ENCODE measurements around the gene KCNMB3. TPM values are rescaled to one million over a fixed set of nuclear protein-coding genes. Genes with fewer than 3 reads are reported as not detected.
"Not testable (repeated sequence)": the region's sequence is repeated elsewhere in the genome, so short reads cannot be mapped to it uniquely, and the experiment has no call there.

KCNMB3 gene
- total RNA-seq, 2 donors from 2014 or later: 0.46 to 0.89 TPM

GRCh38 chr3:179257742-179258141, 6.8 kb upstream of the KCNMB3 start:
- H3K27me3 Mint-ChIP-seq (ENCODE audit: low read depth): peaks cover 15% of the 10 kb centered on the region
- not testable (repeated sequence) for H3K27ac Mint-ChIP-seq; H3K9me3 Mint-ChIP-seq; ATAC-seq (replicated peaks in 1 of 2); H3K4me3 Mint-ChIP-seq; DNase-seq; H3K36me3 Mint-ChIP-seq (ENCODE audit: insufficient read depth in 2 of 2)
- H3K4me1 Mint-ChIP-seq (ENCODE audit: low read depth): peaks cover 21% of the 10 kb centered on the region

GRCh38 chr3:179256813-179257212, 5.9 kb upstream of the KCNMB3 start:
- H3K27me3 Mint-ChIP-seq (ENCODE audit: low read depth): peaks cover 15% of the 10 kb centered on the region
- H3K9me3 Mint-ChIP-seq: peaks cover 0 to 4% of the 10 kb centered on the region in 2 donors
- ATAC-seq (replicated peaks in 1 of 2) (no peak), DNase-seq (no peak)
- no peak overlapping the region for H3K27ac Mint-ChIP-seq
- H3K4me3 Mint-ChIP-seq: no peak overlapping the region
- H3K36me3 Mint-ChIP-seq (ENCODE audit: insufficient read depth in 2 of 2): peaks cover 0 to 2% of the 10 kb centered on the region in 2 donors
- peaks cover 21% of the 10 kb centered on the region for H3K4me1 Mint-ChIP-seq (ENCODE audit: low read depth)

- Mint-ChIP-seq H3K9me3 (no peaks in the 10 kb centered on the region), H3K4me3 (no peak overlapping the region), H3K27me3 (ENCODE audit: low read depth) (no peaks in the 10 kb centered on the region), H3K27ac (no peak overlapping the region), H3K4me1 (ENCODE audit: low read depth) (no peaks in the 10 kb centered on the region), H3K36me3 (ENCODE audit: insufficient read depth in 2 of 2) (no peaks in the 10 kb centered on the region)
- ATAC-seq (replicated peaks in 1 of 2) (no peak), DNase-seq (no peak)
These were observed 3.5 kb downstream of the KCNMB3 start for GRCh38 chr3:179247289-179248015.

- Mint-ChIP-seq H3K27ac (no peak overlapping the region), H3K36me3 (ENCODE audit: insufficient read depth in 2 of 2) (no peaks in the 10 kb centered on the region), H3K4me1 (ENCODE audit: low read depth) (no peaks in the 10 kb centered on the region), H3K27me3 (ENCODE audit: low read depth) (no peaks in the 10 kb centered on the region), H3K9me3 (no peaks in the 10 kb centered on the region), H3K4me3 (no peak overlapping the region)
- ATAC-seq (replicated peaks in 1 of 2) (no peak), DNase-seq (no peak)
These were observed 6.0 kb downstream of the KCNMB3 start for GRCh38 chr3:179244878-179245277.

GRCh38 chr3:179242859-179243258, 8.1 kb downstream of the KCNMB3 start:
- H3K27me3 Mint-ChIP-seq (ENCODE audit: low read depth); H3K4me1 Mint-ChIP-seq (ENCODE audit: low read depth); H3K9me3 Mint-ChIP-seq; H3K36me3 Mint-ChIP-seq (ENCODE audit: insufficient read depth in 2 of 2); H3K27ac Mint-ChIP-seq; DNase-seq; ATAC-seq (replicated peaks in 1 of 2); H3K4me3 Mint-ChIP-seq: not testable (repeated sequence)

- H3K4me3 Mint-ChIP-seq; H3K4me1 Mint-ChIP-seq (ENCODE audit: low read depth); H3K27ac Mint-ChIP-seq; H3K36me3 Mint-ChIP-seq (ENCODE audit: insufficient read depth in 2 of 2); ATAC-seq (replicated peaks in 1 of 2); DNase-seq; H3K27me3 Mint-ChIP-seq (ENCODE audit: low read depth); H3K9me3 Mint-ChIP-seq: not testable (repeated sequence)
These were observed 10.6 kb downstream of the KCNMB3 start for GRCh38 chr3:179240299-179240698.

GRCh38 chr3:179236669-179237301, 14.1 kb downstream of the KCNMB3 start:
- Mint-ChIP-seq H3K36me3 (ENCODE audit: insufficient read depth in 2 of 2) (peaks cover 2 to 7% of the 10 kb centered on the region in 2 donors), H3K9me3 (no peaks in the 10 kb centered on the region), H3K4me1 (ENCODE audit: low read depth) (peaks cover 7% of the 10 kb centered on the region), H3K4me3 (no peak overlapping the region), H3K27ac (no peak overlapping the region), H3K27me3 (ENCODE audit: low read depth) (no peaks in the 10 kb centered on the region)
- ATAC-seq (replicated peaks in 1 of 2) (peak; percentile 59 to 77), DNase-seq (no peak)

- Mint-ChIP-seq H3K27ac (no peak overlapping the region), H3K27me3 (ENCODE audit: low read depth) (no peaks in the 10 kb centered on the region), H3K36me3 (ENCODE audit: insufficient read depth in 2 of 2) (peaks cover 6 to 12% of the 10 kb centered on the region in 2 donors), H3K4me1 (ENCODE audit: low read depth) (peaks cover 7% of the 10 kb centered on the region), H3K4me3 (no peak overlapping the region), H3K9me3 (no peaks in the 10 kb centered on the region)
- DNase-seq (no peak), ATAC-seq (replicated peaks in 1 of 2) (no peak)
These were observed 16.7 kb downstream of the KCNMB3 start for GRCh38 chr3:179234199-179234598.

- H3K27me3 Mint-ChIP-seq (ENCODE audit: low read depth): no peaks in the 10 kb centered on the region
- DNase-seq: no peak
- no peaks in the 10 kb centered on the region for H3K9me3 Mint-ChIP-seq
- no peak for ATAC-seq (replicated peaks in 1 of 2)
- peaks cover 7% of the 10 kb centered on the region for H3K4me1 Mint-ChIP-seq (ENCODE audit: low read depth)
- no peak overlapping the region for H3K27ac Mint-ChIP-seq
- no peak overlapping the region for H3K4me3 Mint-ChIP-seq
- H3K36me3 Mint-ChIP-seq (ENCODE audit: insufficient read depth in 2 of 2): peaks cover 6 to 12% of the 10 kb centered on the region in 2 donors
These were observed 17.9 kb downstream of the KCNMB3 start for GRCh38 chr3:179233043-179233442.

- Mint-ChIP-seq H3K27ac (no peak overlapping the region), H3K27me3 (ENCODE audit: low read depth) (no peaks in the 10 kb centered on the region), H3K9me3 (no peaks in the 10 kb centered on the region), H3K4me3 (no peak overlapping the region), H3K4me1 (ENCODE audit: low read depth) (no peaks in the 10 kb centered on the region), H3K36me3 (ENCODE audit: insufficient read depth in 2 of 2) (peaks cover 5 to 7% of the 10 kb centered on the region in 2 donors)
- DNase-seq (no peak), ATAC-seq (replicated peaks in 1 of 2) (no peak)
These were observed 21.7 kb downstream of the KCNMB3 start for GRCh38 chr3:179229177-179229576.

- Mint-ChIP-seq H3K36me3 (ENCODE audit: insufficient read depth in 2 of 2) (peaks cover 4 to 9% of the 10 kb centered on the region in 2 donors), H3K4me3 (no peak overlapping the region), H3K4me1 (ENCODE audit: low read depth) (no peaks in the 10 kb centered on the region), H3K27ac (no peak overlapping the region), H3K9me3 (no peaks in the 10 kb centered on the region), H3K27me3 (ENCODE audit: low read depth) (no peaks in the 10 kb centered on the region)
- no peak for ATAC-seq (replicated peaks in 1 of 2)
- DNase-seq: no peak
These were observed 23.6 kb downstream of the KCNMB3 start for GRCh38 chr3:179227349-179227748.

GRCh38 chr3:179224584-179224983, 26.3 kb downstream of the KCNMB3 start:
- H3K4me1 Mint-ChIP-seq (ENCODE audit: low read depth): no peaks in the 10 kb centered on the region
- H3K4me3 Mint-ChIP-seq: no peak overlapping the region
- no peak for ATAC-seq (replicated peaks in 1 of 2)

GRCh38 chr3:179223548-179223947, 27.4 kb downstream of the KCNMB3 start:
- H3K4me1 Mint-ChIP-seq (ENCODE audit: low read depth): no peaks in the 10 kb centered on the region
- ATAC-seq (replicated peaks in 1 of 2) (no peak), DNase-seq (no peak)
- H3K9me3 Mint-ChIP-seq: no peaks in the 10 kb centered on the region
- H3K4me3 Mint-ChIP-seq: no peak overlapping the region
- H3K36me3 Mint-ChIP-seq (ENCODE audit: insufficient read depth in 2 of 2): peaks cover 0 to 2% of the 10 kb centered on the region in 2 donors
- H3K27me3 Mint-ChIP-seq (ENCODE audit: low read depth): no peaks in the 10 kb centered on the region
- no peak overlapping the region for H3K27ac Mint-ChIP-seq

More at GRCh38 chr3:179224584-179224983, 26.3 kb downstream of the KCNMB3 start:
- H3K27me3 Mint-ChIP-seq (ENCODE audit: low read depth): no peaks in the 10 kb centered on the region
- no peak overlapping the region for H3K27ac Mint-ChIP-seq
- no peak for DNase-seq
- H3K36me3 Mint-ChIP-seq (ENCODE audit: insufficient read depth in 2 of 2): peaks cover 0 to 2% of the 10 kb centered on the region in 2 donors
- no peaks in the 10 kb centered on the region for H3K9me3 Mint-ChIP-seq

Data from activated T-cell treated with anti-CD3 and anti-CD28 coated beads, Interleukin-2, amount 50 U/mL, for 72 hours (primary cell).